ENCODE measurements around the gene MRPS30.
A peak's percentile ranks its signal among the peaks of the same experiment; 100 is the strongest.
"Not testable (repeated sequence)": the region's sequence is repeated elsewhere in the genome, so short reads cannot be mapped to it uniquely, and the experiment has no call there.

The MRPS30 gene

GRCh38 chr5:44808435-44809214 is at the start of gene MRPS30:
Gene MRPS30 (plus strand): TSS chr5:44808947. CDS start chr5:44808963, 16 bp downstream.
- DNase-seq (ENCODE audit: low read depth in 2 of 2, low spot score in 1 of 2), result peak; percentile 64 to 77

GRCh38 chr5:44769200-44769876 is 39.4 kb upstream of the MRPS30 start:
- DNase-seq (ENCODE audit: low read depth in 2 of 2, low spot score in 1 of 2), result no peak

- DNase-seq (ENCODE audit: low read depth in 2 of 2, low spot score in 1 of 2), result no peak
Measured at GRCh38 chr5:44769877-44770209, 38.9 kb upstream of the MRPS30 start.

DNA sequence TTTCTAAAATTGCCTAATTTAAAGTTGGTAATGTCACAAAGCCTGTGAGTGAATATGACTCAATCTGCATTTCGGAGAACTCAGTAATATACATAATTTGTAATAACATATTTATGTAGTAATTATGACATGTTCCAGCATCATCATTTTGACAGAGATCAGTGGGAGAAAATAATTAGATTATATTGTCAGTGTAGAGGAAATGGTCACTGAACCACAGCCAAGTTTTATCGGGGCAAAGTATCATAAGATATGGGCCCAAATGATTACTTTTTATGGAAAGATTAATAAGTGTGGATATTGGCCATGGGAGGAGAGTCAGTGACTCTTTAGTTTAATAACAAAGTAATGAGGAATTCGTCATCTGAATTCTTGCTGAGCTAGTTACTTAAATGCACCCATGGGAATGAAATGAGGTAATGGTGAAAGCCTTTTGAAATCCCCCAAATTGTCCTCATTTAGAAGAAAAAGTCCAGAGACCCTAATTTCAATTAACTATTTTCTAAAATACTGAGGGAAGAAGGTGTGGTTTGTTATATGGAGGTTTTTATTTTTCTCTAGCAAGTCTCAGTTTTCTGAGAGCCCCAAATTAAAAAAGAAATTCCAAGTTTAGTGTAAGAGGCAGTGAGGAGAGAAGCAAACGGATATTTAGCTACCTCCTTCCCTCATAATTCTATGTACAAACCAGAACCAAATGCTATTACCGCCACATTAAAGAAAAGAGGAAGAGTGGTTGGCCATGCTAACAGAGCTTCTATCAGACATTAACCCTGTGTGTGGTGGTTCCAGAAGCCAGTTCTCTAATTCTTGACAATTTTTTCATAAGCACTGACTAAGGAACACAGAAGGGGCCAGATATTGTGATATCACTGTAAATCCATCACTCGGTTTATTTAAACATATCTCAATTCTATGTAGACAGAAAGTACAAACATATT is 37.7 kb upstream of the MRPS30 start:
- no peak for DNase-seq (ENCODE audit: low read depth in 2 of 2, low spot score in 1 of 2)

GRCh38 chr5:44772397-44772796 is 36.4 kb upstream of the MRPS30 start:
- DNase-seq (ENCODE audit: low read depth in 2 of 2, low spot score in 1 of 2), result not testable (repeated sequence)

GRCh38 chr5:44774279-44774880 is 34.4 kb upstream of the MRPS30 start:
- DNase-seq (ENCODE audit: low read depth in 2 of 2, low spot score in 1 of 2), result no peak

DNA sequence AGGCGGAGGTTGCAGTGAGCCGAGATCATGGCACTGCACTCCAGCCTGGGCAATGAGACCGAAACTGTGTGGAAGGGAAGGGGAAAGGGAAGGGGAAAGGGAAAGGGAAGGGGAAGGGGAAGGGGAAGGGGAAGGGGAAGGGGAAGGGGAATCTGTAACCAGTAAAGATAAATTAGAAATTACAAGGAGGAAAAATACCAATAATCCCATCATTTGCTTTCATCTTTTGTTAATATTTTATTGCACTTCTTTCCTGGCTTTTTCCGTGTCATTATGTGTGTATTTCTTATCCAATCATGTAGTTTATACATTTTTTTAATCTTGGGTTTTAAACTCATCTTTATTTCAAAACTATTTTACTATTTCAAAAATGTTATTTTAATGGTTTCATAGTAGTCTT is 29.6 kb upstream of the MRPS30 start:
- no peak for DNase-seq (ENCODE audit: low read depth in 2 of 2, low spot score in 1 of 2)

GRCh38 chr5:44783634-44784315 is 25.0 kb upstream of the MRPS30 start:
- DNase-seq (ENCODE audit: low read depth in 2 of 2, low spot score in 1 of 2), result no peak

GRCh38 chr5:44787731-44788130 is 21.0 kb upstream of the MRPS30 start:
- DNase-seq (ENCODE audit: low read depth in 2 of 2, low spot score in 1 of 2), result no peak

DNA sequence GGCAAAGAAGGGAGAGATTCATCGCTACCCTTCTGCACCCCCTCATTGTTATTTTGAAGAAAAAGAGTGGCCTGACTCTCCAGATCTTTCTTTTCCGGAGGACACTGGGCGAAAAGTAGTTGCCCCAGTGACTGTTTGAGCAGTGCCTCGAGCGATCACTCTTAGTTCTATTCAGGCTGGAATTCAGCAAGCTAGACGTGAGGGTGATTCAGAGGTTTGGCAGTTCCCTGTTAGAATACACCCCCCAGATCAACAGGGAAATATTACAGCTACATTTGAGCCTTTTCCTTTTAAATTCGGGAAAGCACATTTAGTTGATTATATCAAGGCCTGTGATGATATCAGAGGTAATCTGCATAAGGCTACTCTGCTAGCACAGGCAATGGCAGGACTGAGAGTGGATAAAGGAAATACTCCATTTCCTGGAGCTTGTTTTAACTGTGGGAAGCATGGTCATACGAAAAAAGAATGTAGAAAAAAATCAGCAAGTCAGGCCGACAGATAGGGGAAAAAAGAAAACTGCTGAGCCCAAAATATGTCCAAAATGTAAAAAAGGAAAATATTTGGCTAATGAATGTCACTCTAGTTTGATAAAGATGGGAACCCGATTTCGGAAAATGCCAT is 19.3 kb upstream of the MRPS30 start:
- not testable (repeated sequence) for DNase-seq (ENCODE audit: low read depth in 2 of 2, low spot score in 1 of 2)

GRCh38 chr5:44792031-44792673 is 16.6 kb upstream of the MRPS30 start:
- DNase-seq (ENCODE audit: low read depth in 2 of 2, low spot score in 1 of 2), result not testable (repeated sequence)

DNA sequence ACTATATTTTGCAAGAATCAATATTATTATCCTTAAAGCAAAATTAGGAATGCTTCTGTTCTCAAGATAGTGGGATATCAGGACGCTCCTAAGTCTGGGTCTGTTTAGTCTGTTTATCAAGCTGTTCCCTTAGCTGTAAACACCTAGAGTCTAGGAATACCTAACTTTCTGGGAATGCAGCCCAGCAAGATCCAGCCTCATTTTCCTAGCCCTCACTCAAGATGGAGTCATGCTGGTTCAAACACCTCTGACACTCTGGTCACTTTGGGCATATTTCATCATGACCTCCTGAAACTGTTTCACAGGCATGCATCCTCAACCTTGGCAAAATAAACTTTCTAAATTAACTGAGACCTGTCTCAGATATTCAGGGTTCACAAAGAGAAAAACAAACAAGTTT is 14.4 kb upstream of the MRPS30 start:
- DNase-seq (ENCODE audit: low read depth in 2 of 2, low spot score in 1 of 2), result no peak

- no peak for DNase-seq (ENCODE audit: low read depth in 2 of 2, low spot score in 1 of 2)
Measured at GRCh38 chr5:44795496-44795895, 13.3 kb upstream of the MRPS30 start.

DNA sequence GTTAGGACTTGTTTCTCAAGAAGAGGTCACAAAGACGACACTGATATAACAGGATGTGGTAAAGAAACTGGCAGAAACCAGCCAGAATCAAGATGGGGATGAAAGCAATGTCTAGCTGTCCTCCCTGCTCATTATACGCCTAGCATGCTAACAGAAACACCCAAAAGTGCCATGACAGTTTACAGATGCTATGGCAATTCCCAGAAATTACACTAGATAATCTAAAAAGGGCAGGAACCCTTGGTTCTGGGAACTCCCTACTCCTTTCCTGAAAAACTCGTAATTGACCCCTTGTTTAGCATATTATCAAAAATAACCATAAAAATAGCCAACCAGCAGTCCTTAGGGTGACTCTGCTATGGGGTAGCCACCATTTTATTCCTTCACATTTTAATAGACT is 10.9 kb upstream of the MRPS30 start:
- DNase-seq (ENCODE audit: low read depth in 2 of 2, low spot score in 1 of 2), result no peak

GRCh38 chr5:44801992-44802391 is 6.8 kb upstream of the MRPS30 start:
- no peak for DNase-seq (ENCODE audit: low read depth in 2 of 2, low spot score in 1 of 2)

DNA sequence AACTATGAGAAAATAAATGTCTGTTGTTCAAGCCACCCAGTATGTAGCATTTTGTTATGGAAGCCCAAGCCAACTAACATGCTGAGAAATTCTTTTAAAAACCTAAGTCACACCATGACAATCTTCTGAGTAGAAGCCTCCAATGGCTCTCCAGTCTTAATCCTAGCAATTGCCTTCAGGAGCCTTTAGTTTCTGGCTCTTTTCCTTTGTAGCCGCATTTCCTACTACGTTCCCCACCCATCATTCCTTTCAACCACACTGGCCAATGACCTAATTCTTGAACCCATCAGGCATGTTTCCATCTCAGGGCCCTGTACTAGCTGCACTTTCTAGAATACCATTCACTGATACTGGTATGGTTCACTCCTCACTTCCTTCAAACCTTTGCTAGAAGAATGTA is 2.1 kb upstream of the MRPS30 start:
- no peak for DNase-seq (ENCODE audit: low read depth in 2 of 2, low spot score in 1 of 2)

GRCh38 chr5:44807269-44807668 is 1.5 kb upstream of the MRPS30 start:
- no peak for DNase-seq (ENCODE audit: low read depth in 2 of 2, low spot score in 1 of 2)

DNA sequence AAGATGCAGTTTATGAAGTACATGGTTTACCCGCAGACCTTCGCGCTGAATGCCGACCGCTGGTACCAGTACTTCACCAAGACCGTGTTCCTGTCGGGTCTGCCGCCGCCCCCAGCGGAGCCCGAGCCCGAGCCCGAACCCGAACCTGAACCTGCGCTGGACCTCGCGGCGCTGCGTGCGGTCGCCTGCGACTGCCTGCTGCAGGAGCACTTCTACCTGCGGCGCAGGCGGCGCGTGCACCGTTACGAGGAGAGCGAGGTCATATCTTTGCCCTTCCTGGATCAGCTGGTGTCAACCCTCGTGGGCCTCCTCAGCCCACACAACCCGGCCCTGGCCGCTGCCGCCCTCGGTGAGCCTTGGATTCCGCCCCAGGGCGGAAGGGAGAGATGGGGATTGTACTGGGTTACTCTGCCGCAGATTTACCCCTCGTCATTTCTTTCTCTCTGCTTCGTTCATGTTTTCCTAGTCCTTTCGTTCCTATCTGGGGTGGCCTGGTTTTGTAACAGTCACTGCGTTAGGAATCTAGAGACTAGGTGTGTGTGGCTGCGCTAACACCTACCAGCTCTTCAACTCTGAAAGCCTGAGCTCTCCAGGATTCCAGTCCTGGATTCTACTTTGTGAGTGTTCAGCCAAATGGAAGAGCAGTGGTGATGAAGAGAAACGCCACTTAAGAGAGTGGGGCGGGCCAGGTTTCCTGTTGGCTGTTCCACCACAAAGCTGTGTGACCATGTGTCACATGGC is 638 bp downstream of the MRPS30 start:
- DNase-seq (ENCODE audit: low read depth in 2 of 2, low spot score in 1 of 2), result peak in 1 of 2 donors; percentile 3

GRCh38 chr5:44809956-44810420 is 1.2 kb downstream of the MRPS30 start:
- DNase-seq (ENCODE audit: low read depth in 2 of 2, low spot score in 1 of 2), result no peak

Measured in stimulated activated CD8-positive, alpha-beta memory T cell treated with anti-CD3 and anti-CD28 coated beads, Interleukin-4, amount 100 ng/mL, for 1 hour (primary cell).